GM18508 (cell line): ENCODE results near the gene NLK.

Source experiments
- ATAC-seq: cut with Tn5 transposase; IDR thresholded peaks from one replicate; pipeline ENCODE4 v1.9.1; 2021; ENCODE audit warnings: moderate number of reproducible peaks; ENCODE audit not compliant: insufficient read depth, unreplicated experiment

NLK gene

GRCh38 chr17:28101919-28102318 is 59.4 kb downstream of the NLK start:
- no peak for ATAC-seq

- no peak for ATAC-seq
These were observed 63.0 kb downstream of the NLK start for GRCh38 chr17:28105501-28105900.

GRCh38 chr17:28110184-28110583 is 67.7 kb downstream of the NLK start:
- no peak for ATAC-seq

GRCh38 chr17:28112181-28112580 is 69.7 kb downstream of the NLK start:
- no peak for ATAC-seq

GRCh38 chr17:28112606-28113005 is 70.1 kb downstream of the NLK start:
- ATAC-seq: no peak

GRCh38 chr17:28113269-28113668 is 70.8 kb downstream of the NLK start:
- no peak for ATAC-seq

GRCh38 chr17:28115046-28115445 is 72.6 kb downstream of the NLK start:
- ATAC-seq: no peak

GRCh38 chr17:28117304-28117703 is 74.8 kb downstream of the NLK start:
- ATAC-seq: no peak

- no peak for ATAC-seq
These were observed 75.9 kb downstream of the NLK start for GRCh38 chr17:28118362-28118761.

- ATAC-seq: no peak
These were observed 76.6 kb downstream of the NLK start for GRCh38 chr17:28119046-28119445.

GRCh38 chr17:28119560-28119959 is 77.1 kb downstream of the NLK start:
- ATAC-seq: no peak

GRCh38 chr17:28120766-28121165 is 78.3 kb downstream of the NLK start:
- no peak for ATAC-seq

GRCh38 chr17:28124962-28125361 is 82.5 kb downstream of the NLK start:
- ATAC-seq: no peak

- no peak for ATAC-seq
These were observed 83.3 kb downstream of the NLK start for GRCh38 chr17:28125526-28126378.

GRCh38 chr17:28127196-28127595 is 84.7 kb downstream of the NLK start:
- no peak for ATAC-seq

- ATAC-seq: no peak
These were observed 86.3 kb downstream of the NLK start for GRCh38 chr17:28128779-28129178.

- no peak for ATAC-seq
These were observed 88.0 kb downstream of the NLK start for GRCh38 chr17:28130472-28130871.

GRCh38 chr17:28131599-28131998 is 89.1 kb downstream of the NLK start:
- ATAC-seq: no peak

GRCh38 chr17:28133562-28133970 is 91.1 kb downstream of the NLK start:
- no peak for ATAC-seq

- ATAC-seq: no peak
These were observed 94.4 kb downstream of the NLK start for GRCh38 chr17:28136923-28137322.

- ATAC-seq: no peak
These were observed 97.3 kb downstream of the NLK start for GRCh38 chr17:28139822-28140221.

- ATAC-seq: no peak
These were observed 98.8 kb downstream of the NLK start for GRCh38 chr17:28141313-28141712.
